ENCODE measurements around the gene ANKH.
"Not testable (repeated sequence)": the region's sequence is repeated elsewhere in the genome, so short reads cannot be mapped to it uniquely, and the experiment has no call there.

Gene ANKH

GRCh38 chr5:14824499-14824898 is 47.1 kb downstream of the ANKH start:
- DNase-seq = no peak

GRCh38 chr5:14821100-14821845 is 50.3 kb downstream of the ANKH start:
- no peak for DNase-seq

GRCh38 chr5:14818931-14819790 is 52.4 kb downstream of the ANKH start:
- DNase-seq = no peak

GRCh38 chr5:14817762-14818136 is 53.8 kb downstream of the ANKH start:
- not testable (repeated sequence) for DNase-seq

GRCh38 chr5:14816999-14817761 is 54.4 kb downstream of the ANKH start:
- no peak for DNase-seq

- no peak for DNase-seq
These were observed 55.1 kb downstream of the ANKH start for GRCh38 chr5:14816374-14816998.

- DNase-seq = no peak
These were observed 57.8 kb downstream of the ANKH start for GRCh38 chr5:14813747-14814146.

GRCh38 chr5:14812166-14812565 is 59.4 kb downstream of the ANKH start:
- DNase-seq = no peak

- no peak for DNase-seq
These were observed 60.5 kb downstream of the ANKH start for GRCh38 chr5:14810928-14811572.

- DNase-seq = no peak
These were observed 61.3 kb downstream of the ANKH start for GRCh38 chr5:14810282-14810681.

GRCh38 chr5:14809369-14810155 is 62.0 kb downstream of the ANKH start:
- peak; percentile 96 for DNase-seq

GRCh38 chr5:14807471-14807870 is 64.1 kb downstream of the ANKH start:
- no peak for DNase-seq

- no peak for DNase-seq
These were observed 65.1 kb downstream of the ANKH start for GRCh38 chr5:14806456-14806855.

GRCh38 chr5:14802541-14802940 is 69.0 kb downstream of the ANKH start:
- no peak for DNase-seq

- DNase-seq = no peak
These were observed 69.8 kb downstream of the ANKH start for GRCh38 chr5:14801792-14802191.

- not testable (repeated sequence) for DNase-seq
These were observed 74.2 kb downstream of the ANKH start for GRCh38 chr5:14797385-14797784.

- DNase-seq = no peak
These were observed 76.9 kb downstream of the ANKH start for GRCh38 chr5:14794583-14795230.

GRCh38 chr5:14793851-14794250 is 77.7 kb downstream of the ANKH start:
- no peak for DNase-seq

- no peak for DNase-seq
These were observed 80.7 kb downstream of the ANKH start for GRCh38 chr5:14790911-14791310.

- DNase-seq = peak; percentile 16 to 29
These were observed 81.4 kb downstream of the ANKH start for GRCh38 chr5:14790220-14790619.

Data from Kasumi-1 (cell line).